COLO668 (cell line): ENCODE data around the gene EPHX1.
"Not testable (repeated sequence)": the region's sequence is repeated elsewhere in the genome, so short reads cannot be mapped to it uniquely, and the experiment has no call there.

Experiments
- DNase-seq: peaks from one replicate; lab custom pipeline; 2025; ENCODE audit not compliant: unreplicated experiment; lab: John Stamatoyannopoulos, UW

EPHX1 gene

GRCh38 chr1:225809842-225810578 is at the start of gene EPHX1:
TSS of gene EPHX1 (plus strand) at chr1:225810124. CDS start at chr1:225828730, 18,606 bp downstream.
- peak; percentile 93 for DNase-seq

- no peak for DNase-seq
Observed at GRCh38 chr1:225760531-225760930, 49.4 kb upstream of the EPHX1 start.

- not testable (repeated sequence) for DNase-seq
Observed at GRCh38 chr1:225761395-225761794, 48.5 kb upstream of the EPHX1 start.

GRCh38 chr1:225762002-225762441 is 47.9 kb upstream of the EPHX1 start:
- peak; percentile 36 for DNase-seq

- no peak for DNase-seq
Observed at GRCh38 chr1:225762444-225762843, 47.5 kb upstream of the EPHX1 start.

GRCh38 chr1:225763716-225764548 is 46.0 kb upstream of the EPHX1 start:
- DNase-seq: no peak

GRCh38 chr1:225765982-225766674 is 43.8 kb upstream of the EPHX1 start:
- no peak for DNase-seq

GRCh38 chr1:225766967-225767633 is 42.8 kb upstream of the EPHX1 start:
- no peak for DNase-seq

GRCh38 chr1:225767634-225768540 is 42.0 kb upstream of the EPHX1 start:
- DNase-seq: peak; percentile 74

- DNase-seq: no peak
Observed at GRCh38 chr1:225768662-225769426, 41.1 kb upstream of the EPHX1 start.

- DNase-seq: no peak
Observed at GRCh38 chr1:225769687-225770086, 40.2 kb upstream of the EPHX1 start.

- DNase-seq: no peak
Observed at GRCh38 chr1:225770561-225771248, 39.2 kb upstream of the EPHX1 start.

- DNase-seq: no peak
Observed at GRCh38 chr1:225771661-225772322, 38.1 kb upstream of the EPHX1 start.

GRCh38 chr1:225772323-225772768 is 37.6 kb upstream of the EPHX1 start:
- DNase-seq: peak; percentile 90

GRCh38 chr1:225772848-225773247 is 37.1 kb upstream of the EPHX1 start:
- DNase-seq: no peak

GRCh38 chr1:225774281-225775147 is 35.4 kb upstream of the EPHX1 start:
- no peak for DNase-seq

GRCh38 chr1:225776294-225776693 is 33.6 kb upstream of the EPHX1 start:
- DNase-seq: no peak
